Endothelial cell of hepatic sinusoid (primary cell): ENCODE results near the gene FXYD7.
"Not testable (repeated sequence)": the region's sequence is repeated elsewhere in the genome, so short reads cannot be mapped to it uniquely, and the experiment has no call there.

Source experiments
- in situ Hi-C: cut with HindIII; loops from 2 replicates; pipeline ENCODE4 v1.10.0; 2017; ENCODE audit warnings: low sequenced_read_pairs

FXYD7 gene

DNA sequence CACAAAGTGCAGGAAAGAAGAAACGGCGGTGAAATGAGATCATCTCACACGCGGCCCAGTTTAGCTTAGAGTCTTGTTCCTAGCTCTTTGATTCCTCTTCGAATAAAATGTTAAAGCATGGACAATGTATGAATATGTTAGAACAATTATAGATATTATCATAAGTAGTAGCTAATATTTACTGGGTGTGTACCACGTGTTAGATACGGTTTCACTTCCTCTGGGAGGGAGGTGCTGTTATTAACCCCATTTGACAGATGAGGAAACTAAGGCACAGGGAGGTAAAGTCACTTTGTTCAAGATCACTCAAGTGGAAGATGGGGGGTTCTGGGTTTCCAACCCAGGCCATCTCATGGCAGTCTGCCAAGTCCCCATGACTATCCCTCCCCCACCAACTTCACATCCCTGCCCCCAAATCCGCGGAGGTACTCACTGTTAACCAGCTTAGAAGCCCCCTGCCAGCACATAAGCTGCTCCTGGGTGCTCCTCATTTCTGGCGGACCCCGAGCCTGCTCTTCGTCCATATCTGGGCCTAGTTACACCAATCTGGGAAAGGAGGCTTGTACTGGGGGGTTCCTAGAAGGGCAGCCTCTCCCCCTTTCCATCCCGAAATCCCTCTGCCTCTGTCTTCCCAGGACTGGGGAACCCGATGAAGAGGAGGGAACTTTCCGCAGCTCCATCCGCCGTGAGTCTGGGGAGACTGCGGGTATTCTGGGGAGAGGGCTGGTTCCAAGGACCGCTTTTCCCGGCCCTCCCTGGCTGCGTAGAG, 1.0 kb upstream of the FXYD7 start:
- in situ Hi-C loops: no loop called here

DNA sequence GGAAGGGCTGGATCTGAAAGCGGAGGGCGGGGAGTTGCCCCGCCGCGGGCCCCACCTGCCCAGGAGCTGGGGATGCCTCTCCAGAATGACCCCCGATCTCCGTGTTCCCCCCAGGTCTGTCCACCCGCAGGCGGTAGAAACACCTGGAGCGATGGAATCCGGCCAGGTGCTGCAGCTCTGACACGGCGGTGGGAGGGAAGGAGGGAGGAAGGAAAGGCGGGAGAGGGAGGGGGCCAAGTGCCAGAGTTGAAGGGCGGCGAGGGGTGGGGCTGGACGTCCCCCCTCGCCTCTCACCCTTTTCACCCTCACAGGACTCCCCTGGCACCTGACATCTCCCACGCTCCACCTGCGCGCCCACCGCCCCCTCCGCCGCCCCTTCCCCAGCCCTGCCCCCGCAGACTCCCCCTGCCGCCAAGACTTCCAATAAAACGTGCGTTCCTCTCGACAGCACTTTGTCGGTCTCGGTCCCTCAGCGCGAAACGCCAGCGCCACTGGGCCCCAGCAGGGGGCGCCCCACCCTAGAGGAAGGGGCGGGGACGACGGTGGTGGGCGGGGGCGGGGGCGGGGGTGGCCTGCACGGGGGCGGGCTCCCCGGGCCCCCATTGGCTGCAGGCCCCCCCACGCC, 337 bp upstream of the FXYD7 start:
- in situ Hi-C loops: no loop called here

DNA sequence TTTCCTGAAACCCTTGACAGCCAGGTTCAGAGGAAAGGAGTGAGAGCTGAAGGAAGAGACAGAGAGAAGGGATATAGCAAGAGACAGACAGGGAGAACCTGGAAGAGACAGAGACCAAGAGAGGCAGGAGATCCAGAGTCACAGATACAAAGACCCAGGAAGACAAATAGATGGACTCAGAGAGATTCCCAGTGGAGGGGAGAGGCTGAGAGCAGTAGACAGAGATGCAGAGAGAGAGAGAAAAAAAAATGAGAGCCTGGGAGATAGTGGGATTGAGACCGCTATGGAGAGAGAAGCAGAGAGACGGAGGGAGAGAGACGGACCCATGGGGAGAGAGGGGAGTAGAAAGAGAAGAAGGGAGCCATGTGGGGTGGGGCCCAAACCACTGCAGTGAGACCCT, 763 bp downstream of the FXYD7 start:
- in situ Hi-C loops: no loop called here

DNA sequence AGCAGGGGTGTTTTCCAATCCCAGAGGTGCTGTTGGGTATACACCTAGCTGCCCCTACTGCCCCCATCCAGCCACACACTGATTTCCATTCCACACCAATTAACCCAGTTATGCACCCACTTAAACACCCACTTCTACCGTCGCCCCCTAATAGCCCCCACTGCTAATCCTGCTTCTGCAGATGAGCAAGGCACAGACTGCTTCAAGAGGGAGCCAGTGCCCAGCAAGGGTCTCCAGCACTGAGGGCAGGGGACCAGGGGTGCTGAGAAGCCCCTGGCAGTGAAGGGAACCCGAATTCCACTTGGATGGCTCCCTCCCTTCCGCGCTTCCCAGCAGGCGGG, 1.2 kb downstream of the FXYD7 start:
- in situ Hi-C loops: no loop called here

DNA sequence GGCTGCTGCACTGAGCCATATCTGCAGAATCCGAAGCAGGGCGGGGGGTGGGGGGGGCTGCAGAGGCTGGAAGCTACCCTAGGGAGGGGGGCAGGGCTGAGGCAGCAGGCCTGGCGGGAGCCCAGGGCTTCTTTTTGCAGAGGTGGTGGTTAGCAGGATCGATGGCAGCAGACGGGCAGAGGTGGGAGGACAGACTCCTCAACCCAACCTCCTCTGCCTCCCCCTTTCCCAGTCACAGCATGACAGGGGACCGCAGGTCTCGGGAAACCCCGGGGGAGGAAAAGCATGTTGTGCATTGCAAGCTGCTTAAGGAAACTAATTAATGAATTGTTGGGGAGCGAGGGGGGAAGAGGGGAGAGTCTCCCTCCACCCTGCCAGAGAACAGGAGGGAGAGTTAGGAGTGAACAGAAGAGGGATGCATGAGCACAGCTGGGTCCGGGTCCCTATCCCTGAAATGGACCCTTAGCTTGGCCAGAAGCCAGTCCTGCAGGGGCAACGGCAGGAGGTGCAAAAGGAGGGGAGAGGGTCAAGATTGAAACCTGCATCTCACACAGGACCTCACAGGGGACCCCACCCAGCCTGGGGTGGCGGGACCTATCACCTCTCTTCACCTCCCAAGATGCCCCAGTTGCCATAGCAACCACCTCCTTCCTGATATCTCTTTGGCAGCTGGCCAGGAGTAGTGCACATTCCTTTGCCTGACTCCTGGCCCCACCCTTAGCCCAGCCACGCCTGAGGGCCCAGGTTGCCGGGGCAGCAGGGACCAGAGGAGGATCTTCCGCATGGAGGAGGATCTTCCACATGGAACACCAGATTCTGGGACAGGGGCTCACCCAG, 1.8 kb downstream of the FXYD7 start:
- in situ Hi-C loops: no loop called here

DNA sequence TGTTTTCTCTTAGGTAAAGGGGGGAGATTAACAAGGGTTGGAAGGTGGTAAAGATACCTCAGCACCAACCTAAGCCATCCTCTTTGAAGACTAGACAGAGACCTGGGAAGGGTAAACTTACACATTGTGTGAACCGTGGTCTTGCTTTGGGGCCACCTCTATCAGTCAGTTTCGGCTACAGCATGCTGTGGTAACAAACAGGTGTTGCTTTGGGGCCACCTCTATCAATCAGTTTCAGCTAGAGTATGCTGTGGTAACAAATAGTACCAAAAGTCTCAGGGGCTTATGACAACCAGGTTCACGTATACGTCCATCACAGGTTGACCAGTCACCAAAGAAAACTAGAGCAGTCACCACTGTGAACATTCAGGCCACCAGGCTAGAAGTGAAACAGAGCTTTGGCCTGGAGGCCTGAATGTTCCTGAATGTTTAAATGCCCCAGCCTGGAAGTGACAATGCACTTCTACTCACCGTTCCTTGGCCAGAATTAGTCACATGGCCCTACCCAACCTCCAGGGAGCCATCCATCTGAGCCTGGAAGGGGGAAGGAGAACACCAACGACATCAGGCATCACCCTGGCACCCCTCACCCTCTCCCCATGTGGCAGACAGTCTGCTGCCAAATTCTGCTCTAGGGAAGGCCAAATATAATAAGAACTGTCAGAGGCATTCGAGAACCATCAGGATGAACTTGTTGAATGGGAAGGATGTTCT, 3.8 kb downstream of the FXYD7 start:
- in situ Hi-C loops: no loop called here

DNA sequence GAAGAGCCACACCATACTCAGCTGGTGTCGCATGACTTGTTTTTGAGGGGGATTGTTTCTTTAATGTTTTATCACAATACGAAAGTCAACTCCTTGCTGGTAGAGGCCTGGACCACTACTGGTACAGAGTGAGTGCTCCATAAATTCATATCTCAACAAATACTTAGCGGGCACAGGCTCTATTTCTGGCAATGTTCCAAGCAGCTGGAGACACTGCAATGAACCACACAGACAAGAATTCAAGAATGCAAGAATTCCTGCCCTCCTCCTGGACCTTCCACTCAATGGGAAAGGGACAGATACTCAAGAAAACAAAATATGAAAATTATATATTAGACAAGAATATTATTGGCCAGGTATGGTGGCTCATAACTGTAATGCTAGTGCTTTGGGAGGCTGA, 6.4 kb downstream of the FXYD7 start:
- in situ Hi-C loops: no loop called here

DNA sequence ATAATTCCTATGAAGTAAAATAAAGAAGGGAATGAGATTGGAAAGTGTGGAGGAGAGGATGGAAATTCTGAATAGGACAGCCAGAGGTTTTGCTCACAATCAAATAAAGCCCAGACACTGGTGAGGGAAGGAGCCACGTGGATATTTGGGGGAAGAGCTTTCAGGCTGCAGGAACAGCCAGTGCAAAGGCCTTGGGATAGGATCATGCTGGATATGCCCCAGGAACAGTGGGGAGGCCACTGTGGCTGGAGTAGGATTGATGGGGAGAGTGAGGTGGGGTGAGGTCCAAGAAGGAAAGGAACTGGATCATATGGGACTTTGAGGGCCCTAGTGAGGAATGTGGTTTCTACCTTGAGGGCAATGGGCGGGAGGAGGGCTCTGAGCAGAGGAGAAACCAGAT, 7.4 kb downstream of the FXYD7 start:
- in situ Hi-C loops: no loop called here

DNA sequence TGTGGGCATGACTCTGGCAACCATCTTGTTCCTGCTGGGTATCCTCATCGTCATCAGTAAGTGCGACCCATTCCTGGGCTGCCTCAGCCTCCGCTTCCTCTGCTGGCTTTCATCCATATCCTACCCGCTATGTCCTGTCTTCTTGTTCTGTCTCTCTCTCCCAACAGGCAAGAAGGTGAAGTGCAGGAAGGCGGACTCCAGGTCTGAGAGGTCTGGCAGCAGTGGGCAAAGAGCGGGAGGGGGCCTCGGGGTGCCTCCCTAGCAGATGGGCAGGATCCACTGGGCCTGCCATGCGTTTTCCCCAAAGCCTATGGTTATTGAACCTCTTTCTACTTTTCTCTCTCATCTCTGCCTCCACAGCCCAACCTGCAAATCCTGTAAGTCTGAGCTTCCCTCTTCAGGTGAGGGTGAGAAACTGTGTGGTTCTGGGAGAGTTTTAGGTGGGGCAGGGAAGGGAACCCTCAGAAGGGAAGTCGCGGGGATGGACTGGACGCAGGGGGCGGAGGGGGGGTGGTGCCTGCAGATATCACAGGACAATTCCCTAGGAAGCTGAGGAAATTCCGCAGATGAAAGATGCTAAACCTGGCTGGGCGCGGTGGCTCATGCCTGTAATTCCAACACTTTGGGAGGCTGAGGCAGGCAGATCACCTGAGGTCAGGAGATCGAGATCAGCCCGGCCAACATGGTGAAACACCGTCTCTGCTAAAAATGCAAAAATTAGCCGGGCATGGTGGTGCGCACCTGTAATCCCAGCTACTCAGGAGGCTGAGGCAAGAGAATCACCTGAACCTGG, 8.4 kb downstream of the FXYD7 start:
- in situ Hi-C loops: no loop called here

DNA sequence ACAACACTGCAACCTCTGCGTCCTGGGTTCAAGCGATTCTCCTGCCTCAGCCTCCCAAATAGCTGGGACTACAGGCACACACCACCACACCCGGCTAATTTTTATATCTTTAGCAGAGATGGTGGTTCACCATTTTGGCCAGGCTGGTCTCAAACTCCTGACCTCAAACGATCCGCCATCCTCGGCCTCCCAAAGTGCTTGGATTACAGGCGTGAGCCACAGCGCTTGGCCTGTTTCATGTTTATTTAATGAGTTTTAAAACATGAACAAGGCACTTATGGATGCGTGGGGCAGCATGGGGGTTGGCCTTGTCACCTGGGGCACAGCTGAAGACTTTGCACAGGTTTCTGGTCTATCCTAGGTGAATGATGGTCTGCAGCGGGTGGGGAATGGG, 10.1 kb downstream of the FXYD7 start:
- in situ Hi-C loops: not testable (repeated sequence)

DNA sequence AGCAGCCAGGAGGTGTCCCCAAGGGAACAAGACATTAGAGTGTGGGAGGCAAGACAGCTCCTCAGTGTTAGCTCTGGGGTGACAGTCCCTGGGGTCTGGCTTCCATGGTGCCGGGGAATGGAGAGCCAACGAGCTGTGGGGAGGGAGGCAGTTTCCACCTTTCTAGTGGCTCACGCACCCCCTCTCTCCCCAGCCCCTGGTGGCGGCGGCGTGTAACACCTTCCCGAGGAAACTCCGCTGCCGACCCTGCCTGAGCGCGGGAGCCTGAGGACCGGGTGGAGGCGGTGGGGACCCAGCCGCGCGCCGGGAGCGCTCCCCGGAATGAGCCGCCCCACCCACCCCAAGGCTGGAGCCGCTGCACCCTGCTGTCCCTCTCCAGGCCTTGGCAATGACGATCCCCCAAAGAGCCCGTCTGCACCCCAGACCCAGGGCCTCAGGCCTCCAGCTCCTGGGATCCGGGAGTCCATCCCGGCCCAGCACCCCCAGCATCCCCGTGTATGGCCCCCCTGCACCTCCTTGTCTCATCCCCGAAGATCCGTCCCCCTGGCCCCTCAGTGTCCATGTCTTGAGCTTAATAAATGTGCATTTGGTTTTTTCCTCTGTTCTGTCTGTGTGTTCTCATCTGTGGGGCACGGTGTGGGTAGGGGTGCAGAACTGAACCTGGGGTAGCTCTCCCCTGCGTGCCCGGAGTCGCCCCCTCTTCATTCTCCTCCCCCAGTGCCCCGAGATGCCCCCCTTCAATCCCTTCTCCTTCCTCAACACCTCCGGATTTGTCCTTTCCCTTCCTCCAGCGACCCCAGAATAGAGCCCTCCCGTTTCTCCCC, 10.9 kb downstream of the FXYD7 start:
- in situ Hi-C loops: no loop called here

DNA sequence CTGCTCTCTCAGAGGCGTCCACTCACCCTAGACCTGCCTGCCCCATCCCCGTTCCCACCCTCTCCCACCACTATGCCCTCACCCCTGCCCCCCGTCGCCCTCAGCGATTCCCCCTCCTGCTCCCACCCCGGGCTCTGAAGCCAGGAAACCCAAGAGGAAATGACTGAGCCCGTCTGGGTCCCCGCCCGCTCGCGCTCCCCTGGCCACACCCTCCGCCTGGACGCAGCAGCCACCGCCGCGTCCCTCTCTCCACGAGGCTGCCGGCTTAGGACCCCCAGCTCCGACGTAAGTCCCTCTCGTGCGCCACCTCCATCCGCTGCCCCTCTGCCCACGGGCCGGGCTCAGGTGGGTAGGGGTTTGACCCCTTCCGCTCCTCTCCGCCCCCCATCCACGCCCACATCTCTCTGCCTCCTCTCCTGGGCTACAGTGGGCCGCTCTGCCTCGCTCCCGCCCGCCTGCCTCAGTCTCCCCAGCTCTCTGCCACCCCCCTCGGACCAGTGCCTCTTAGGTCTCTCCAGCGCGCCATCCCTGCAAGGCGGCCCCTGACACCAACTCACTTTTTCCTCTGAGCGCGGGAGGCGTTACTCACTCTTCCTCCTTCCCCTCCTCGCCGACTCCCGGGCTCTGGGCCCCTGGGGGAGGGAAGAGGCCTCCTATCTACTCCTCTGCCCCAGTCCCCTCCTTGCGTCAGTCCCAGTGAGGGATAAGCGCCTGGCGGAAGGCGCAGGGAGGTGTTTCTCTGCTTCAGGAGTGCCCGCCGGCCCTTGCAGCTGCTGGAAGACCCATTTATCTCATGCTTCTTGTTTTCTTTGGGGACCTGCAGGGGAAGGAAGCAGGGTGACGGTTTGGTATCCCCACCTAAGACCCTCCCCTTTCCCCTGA, 11.7 kb downstream of the FXYD7 start, which contains the start of gene FXYD5:
TSS of gene FXYD5 (plus strand) at position 211 of the 882 bp plus-strand sequence. CDS start 816 bp downstream, outside the sequence.
- in situ Hi-C loops: no loop called here

DNA sequence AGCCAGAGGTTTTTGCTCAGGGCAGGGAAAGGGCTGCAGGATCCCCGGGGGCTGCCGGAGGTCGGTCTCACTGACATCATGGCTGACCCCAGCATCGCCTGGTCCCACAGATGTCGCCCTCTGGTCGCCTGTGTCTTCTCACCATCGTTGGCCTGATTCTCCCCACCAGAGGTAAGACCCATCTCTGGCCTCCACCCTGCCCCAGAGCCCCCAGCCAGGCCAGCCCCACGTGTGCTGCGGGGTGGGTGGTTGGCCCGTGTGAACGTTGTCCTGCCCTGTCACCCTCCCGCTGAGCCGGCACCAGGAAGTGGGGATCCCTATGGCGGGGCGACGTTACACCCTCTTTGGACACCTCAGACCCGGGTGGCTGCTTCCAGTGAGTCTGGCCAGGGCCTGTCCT, 12.4 kb downstream of the FXYD7 start:
- in situ Hi-C loops: no loop called here

DNA sequence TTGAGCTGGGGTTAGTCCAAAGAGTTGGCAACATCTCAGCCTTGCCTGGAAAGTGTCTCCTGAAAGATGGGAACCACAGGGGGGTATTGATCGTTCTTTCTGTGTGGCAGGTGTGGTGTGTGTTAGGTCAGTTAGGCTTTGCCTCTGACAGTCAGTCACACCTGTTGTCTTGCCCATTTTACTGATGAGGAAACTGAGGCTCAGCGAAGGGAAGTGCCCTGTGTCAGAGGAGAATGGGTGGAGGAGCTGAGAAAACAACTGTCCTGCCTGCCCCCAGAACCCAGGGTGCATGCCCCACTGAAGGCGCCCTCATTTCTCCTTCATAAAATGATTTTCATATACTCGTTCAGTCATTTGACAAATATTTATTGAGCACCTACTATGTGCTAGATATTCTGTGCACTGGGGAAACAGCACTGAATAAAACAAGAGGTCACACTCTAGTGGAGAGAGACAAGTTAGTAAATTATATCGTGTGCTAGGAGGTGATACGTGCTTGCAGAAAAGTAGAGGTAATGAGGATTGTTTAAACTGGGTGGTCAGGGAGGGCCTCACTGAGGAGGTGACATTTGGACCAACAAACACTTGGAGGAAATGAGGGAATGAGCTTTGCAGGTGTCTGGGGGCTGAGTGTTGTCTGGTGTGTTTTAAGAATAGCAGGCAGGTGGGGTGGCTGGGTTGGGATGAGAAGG, 13.1 kb downstream of the FXYD7 start:
- in situ Hi-C loops: no loop called here

DNA sequence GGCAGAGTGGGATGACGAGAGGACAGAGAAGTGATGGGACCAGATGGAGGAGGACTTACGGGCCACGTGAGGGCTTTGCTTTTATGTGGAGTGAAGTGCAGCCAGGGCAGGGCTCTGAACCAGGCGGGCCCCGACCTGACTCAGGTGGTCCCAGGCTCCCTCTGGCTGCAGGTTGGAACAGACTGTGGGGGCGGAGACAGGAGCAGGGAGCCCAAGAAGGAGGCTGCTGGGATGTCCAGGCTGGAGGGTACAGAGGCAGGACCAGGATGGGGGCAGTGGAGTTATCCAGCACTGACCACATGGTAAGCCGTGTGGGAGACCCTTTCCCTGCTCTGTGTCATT, 13.6 kb downstream of the FXYD7 start:
- in situ Hi-C loops: no loop called here

DNA sequence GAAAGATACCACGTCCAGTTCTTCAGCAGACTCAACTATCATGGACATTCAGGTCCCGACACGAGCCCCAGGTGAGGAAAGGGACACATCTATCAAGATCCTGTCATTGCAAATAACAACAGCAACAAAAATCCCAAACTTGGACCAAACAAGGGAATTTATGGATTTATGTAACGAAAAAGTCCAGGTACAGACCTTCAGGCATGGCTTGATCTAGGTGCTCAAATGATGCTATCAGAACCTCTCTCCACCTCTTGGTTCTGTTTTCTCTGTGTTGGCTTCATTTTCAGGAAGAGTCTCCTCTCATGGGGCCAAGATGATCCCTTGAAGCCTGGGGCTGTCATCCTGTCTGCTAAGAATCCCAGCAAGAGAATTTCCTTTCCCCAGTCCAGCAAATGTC, 14.4 kb downstream of the FXYD7 start:
- in situ Hi-C loops: no loop called here

DNA sequence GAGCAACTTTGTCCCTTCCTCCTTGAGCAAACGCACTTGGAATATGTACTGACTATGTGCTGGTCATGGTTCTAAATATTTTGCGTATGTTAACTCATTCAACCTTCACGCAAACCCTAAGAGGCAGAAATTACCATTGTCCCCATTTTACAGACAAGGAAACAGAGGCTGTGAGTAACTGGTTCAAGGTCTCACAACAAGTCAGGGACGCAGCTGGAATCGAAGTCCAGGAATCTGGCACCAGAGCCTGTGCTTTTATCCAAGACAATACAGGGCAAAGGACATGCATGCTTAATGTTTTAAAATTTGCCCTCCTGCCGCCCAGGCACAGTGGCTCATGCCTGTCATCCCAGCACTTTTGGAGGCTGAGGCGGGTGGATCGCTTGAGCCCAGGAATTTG, 16.6 kb downstream of the FXYD7 start:
- in situ Hi-C loops: no loop called here
